ENCODE data around the gene TBC1D16.
"Not testable (repeated sequence)": the region's sequence is repeated elsewhere in the genome, so short reads cannot be mapped to it uniquely, and the experiment has no call there.

The TBC1D16 gene

DNA sequence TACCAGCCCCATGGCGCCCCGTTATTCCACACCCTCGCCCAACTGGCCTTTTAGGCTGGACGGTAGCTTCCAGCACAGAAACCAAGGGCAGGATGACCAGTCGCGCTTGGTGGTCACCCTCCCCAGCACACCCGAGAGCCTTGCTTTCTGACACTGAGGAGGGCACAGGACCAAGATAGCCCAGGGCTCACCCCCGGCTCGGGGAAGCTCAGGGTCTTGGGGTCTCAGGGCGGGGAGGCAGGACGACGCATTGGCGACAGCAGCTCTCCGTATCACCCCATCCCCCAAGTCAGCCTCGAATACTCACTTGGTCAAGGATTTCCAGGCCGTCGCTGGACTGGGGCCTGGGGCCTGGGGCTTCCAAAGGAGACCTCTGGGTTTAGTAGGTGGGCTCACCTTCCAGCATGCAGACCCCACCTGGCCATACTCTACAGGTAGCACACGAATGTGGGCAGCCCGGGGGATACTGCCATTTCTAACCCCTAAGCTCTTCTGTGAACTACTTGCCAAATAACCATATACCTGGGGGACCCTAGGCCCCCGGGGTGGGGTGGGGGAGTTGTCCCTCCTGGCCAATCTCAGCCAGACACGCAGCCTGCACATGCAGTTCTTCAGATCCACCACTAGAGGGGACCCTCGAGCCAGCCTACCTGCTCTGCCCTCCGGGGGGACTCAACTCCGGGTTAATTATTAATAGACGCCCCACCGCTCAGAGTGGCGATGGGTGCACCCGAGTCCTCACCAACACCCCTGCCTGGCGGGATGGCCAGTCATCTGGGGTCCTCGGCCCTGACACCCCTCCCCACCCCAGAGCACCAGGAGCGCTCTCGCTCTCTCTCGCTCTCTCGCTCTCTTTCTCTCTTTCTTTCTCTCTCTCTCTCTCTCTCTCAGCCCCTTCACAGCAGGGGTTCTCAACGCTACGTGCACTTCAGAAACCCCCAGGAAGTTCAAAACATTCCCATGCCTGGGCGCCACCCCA, 30.0 kb downstream of the TBC1D16 start:
- DNase-seq (ENCODE audit: low read depth in 2 of 2, low spot score in 1 of 2), result peak; percentile 24 to 41

DNA sequence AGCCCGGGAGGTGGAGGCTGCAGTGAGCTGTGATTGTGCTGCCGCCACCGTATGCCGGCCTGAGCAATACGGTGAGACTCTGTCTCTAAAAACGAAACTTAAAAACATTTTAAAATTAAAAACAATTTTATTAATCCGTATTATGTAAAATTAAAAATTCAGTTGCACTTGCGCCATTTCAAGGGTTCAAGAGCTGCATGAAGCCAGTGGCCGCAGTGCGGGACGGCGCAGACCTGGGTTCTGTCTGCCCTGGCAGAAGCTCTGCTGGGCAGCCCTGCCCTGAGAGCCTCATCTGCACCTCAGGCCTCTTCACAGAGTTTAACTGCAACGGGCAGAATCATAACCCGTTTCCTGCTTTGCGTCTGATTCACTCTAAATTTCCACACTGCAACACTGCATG, 31.7 kb downstream of the TBC1D16 start:
- DNase-seq (ENCODE audit: low read depth in 2 of 2, low spot score in 1 of 2), result no peak

DNA sequence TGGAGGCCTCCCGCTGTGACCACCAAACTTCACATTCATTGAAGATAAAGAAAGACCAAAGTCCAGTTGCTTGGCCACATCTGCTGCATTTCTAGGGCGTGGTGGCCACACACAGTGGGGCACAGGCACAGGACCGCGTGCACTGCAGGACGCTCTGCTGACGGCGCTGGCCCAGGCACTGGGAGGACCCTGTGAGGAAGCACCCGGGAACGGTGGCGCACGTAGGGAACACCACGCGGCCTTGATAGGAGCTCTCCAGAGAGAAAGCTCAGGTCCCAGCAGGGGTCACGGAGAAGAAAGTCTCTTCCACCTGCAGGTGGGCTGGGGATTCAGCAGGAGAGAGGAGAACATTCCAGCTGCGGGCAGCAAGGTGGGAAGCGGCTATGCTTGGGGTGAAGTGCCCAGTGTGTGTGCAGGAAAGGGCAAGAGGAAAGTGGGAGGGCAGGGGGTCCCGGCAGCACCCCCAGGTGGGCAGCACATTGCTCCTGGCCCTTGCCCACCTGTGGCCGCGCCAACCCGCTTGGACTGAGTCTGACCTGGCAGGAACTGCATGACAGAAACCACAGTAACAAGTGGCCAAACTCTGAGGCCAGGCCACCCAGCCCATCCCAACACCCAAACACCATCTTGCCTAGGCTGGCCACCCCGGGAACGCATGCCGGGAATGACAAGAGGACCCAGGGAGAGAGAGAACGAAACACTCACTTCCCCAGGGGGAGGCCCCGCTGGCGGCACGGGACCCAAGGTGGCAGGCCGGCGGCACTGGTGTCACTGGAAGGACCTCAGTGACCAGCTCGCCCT, 32.8 kb downstream of the TBC1D16 start:
- no peak for DNase-seq (ENCODE audit: low read depth in 2 of 2, low spot score in 1 of 2)

DNA sequence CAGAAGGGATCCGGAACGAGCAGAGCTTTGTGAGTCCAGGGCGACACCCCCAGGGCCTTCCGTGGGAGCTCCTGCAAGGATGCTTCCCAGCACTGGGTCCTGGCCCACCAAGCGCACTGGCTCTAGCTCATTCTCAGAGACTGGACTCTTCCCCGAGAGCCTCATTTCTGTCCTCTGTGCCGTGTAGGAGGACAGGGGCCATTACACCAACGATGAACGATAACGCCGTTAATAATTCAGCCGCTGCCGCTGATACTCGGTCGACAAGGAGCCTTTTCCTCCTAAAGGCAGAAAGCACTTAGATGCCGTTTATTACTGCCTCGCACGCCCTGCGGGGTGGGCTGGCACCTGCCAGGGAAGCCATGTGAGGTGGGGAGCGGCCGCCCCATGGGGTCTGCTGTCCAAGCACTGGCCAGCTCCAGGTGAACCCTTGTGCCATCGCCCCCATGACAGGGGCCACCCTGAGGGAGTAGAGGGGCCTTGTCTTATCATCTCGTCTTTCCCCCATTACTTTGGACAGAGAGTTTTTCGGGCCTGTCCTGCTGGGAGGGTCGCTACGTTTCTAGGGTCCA, 33.5 kb downstream of the TBC1D16 start:
- no peak for DNase-seq (ENCODE audit: low read depth in 2 of 2, low spot score in 1 of 2)

DNA sequence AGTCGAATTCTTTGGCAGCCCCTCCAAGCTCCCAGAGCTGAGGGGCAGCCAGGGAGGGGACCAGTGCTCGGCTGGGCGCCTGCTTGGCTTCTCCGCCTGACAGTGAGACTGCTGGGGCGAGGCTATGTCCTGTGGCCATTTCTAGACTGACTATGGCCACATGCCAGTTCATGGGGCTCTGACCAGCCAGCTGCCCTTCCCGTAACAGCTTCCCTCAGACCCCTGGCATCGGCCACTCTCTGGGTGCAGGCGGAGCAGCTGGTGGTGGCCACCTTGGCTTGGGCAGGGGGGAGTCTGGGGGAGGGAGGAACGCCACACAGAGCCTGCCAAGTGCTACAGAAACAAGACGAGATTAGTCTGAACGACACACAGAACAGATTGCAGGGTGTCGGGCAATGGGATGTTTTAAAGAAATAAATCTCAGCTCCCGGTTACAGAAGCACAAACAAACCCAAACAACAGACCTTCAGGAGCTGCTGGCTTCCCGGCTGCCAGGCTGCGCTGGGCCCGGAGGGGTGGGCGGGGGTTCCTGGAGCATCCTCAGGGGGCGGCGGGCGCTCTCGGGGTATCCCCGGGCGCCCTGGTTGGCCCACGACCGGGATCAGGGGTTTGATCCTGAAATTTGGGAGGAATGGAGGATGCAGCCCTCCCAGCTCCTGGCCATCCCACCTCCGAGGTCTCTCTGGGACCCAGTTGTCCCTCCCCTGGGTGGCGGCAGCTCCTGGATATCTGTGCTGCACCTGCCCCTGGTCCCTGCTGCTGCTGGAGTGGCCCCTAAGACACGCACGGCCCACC, 34.5 kb downstream of the TBC1D16 start:
- DNase-seq (ENCODE audit: low read depth in 2 of 2, low spot score in 1 of 2), result no peak

DNA sequence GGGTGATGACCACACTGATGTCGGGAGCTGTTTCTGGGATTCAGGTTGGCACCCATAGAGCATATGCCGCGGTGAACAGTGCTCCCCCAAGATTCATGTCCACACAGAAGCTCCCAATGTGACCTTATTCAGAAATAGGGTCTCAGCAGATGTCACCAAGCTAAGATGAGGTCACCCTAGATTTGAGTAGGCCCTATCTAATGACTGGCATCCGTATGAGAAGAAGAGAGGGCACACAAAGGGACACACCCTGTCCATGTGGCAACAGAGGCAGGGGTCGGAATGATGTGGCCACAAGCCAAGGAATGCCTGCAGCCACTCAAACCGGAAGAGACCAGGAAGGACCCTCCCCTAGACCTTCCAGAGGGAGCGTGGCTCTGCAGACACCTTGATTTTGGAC, 35.5 kb downstream of the TBC1D16 start:
- no peak for DNase-seq (ENCODE audit: low read depth in 2 of 2, low spot score in 1 of 2)

DNA sequence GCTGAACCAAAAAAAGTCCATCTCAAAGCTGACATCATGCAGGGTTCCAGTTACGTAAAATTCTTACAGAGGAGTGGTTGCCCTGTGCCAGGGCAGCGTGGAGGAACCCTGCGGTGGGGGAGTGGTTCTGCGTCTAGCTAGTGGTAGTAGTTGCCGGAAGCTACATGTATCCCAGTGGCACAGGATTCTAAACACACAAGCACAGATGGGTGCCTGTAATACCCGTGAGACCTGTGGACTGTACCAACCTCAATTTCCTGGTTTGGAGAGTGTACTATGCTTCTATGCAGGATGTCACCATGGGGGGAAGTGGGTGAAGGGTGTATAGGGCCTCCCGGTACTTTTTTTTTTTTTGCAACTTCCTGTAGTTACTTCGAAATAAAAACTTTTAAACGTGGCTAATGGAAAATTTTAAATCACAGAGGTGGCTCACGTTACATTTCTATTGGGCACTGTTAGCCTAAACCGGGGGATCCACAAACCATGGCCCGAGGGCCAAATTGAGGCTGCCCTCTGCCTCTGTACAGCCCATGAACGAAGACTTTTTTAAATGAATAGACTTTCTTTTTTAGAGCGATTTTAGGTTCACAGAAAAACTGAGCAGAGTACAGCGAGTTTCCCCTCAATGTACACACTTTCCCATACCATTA, 38.5 kb downstream of the TBC1D16 start:
- DNase-seq (ENCODE audit: low read depth in 2 of 2, low spot score in 1 of 2), result peak; percentile 28 to 60

DNA sequence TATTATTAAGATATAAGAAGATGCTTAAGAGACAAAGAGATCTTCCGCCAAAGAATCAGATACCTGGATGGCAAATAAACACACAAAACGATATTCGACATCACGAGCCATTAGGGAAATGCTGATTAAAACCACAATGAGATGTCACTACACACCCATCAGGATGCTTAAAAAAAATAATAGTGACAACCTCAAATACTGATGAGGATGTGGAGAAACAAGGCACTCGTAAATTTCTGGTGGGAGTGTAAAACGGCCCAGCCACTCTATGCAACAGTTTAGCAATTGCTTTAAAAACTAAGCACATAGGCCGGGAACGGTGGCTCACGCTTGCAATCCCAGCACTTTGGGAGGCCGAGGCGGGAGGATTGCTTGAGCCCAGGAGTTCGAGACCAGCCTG, 39.4 kb downstream of the TBC1D16 start:
- no peak for DNase-seq (ENCODE audit: low read depth in 2 of 2, low spot score in 1 of 2)

DNA sequence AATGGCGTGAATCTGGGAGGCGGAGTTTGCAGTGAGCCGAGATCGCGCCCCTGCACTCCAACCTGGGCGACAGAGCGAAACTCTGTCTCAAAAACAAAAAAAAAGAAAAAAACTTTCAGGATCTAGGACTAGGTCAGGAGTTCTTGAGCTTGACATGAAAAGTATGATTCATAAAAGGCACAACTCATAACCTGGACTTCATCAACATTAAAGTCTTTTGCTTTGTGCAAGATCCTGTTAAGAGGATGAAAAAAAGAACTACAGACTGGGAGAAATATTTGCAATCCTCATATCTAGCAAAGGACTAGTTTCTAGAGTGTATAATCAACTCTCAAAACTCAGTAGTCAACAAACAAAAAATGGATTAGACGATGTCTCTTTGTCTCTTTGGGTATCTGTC, 40.0 kb downstream of the TBC1D16 start:
- DNase-seq (ENCODE audit: low read depth in 2 of 2, low spot score in 1 of 2), result no peak

DNA sequence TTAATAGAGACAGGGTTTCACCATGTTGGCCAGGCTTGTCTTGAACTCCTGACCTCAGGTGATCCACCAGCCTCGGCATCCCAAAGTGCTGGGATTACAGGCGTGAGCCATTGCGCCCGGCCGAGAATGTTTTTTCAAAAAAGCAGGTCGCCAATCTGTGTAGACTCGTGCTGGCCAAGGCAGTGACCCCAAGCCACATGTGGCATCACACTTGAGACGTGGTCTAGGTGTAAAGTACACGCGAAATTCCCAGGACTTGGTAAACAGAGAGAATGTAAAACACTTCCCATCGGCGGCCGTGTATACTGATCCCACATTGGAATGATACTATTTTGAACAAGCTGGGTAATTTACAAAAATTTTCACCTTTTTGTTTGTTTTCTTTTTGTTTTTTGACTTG, 41.1 kb downstream of the TBC1D16 start:
- no peak for DNase-seq (ENCODE audit: low read depth in 2 of 2, low spot score in 1 of 2)

DNA sequence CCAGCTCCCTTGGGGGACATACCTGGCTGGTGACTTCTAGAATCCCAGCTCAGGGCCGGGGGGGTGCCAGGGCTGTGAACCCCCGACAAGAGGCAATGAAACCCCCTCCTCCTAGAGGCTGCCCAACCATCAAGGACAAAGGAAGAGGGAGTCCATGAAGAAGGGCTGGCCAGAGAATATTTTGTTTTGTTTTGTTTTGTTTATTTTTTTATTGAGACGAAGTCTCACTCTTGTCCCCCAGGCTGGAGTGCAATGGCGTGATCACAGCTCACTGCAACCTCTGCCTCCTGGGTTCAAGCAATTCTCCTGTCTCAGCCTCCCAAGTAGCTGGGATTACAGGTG, 41.5 kb downstream of the TBC1D16 start:
- DNase-seq (ENCODE audit: low read depth in 2 of 2, low spot score in 1 of 2), result not testable (repeated sequence)

DNA sequence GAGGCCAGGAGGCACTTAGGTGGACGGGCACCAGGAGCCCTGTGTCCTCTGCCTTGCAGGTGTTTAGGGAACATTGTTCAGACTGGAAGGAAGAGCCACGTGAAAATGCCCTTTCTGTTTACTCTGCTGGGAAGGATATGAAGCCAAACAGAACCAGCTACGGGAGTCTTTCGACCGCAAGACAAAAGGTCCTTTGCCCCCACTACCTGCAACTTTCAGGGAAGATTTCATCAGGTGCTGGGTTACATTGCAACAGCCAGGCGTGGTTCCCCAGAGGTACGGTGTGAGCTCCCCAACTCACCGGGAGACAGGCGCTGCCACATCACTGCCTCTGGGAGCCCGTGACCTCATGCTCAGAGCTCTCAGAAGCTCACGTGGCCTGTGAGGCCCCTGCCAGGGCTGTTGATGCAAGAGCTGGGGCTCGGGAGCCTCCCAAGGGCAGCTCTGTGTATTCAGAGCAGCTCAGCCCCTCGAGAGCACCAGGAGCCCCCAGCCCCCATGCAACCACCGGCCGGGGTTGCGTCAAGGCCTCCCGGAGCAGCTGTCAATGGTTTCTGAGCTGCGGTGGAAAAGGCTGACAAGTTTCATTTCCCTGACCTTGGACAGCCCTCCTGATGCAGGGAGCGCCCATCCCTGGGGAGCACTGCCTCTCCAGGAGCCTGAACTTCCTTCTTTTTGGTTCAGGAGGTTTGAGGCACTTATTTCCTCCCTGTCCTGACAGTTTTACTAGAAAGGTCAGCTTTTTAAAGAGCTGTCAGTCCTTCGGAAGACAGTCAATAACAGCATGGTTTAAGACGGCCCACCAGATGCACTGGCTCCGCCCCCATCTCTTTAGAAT, 42.1 kb downstream of the TBC1D16 start:
- DNase-seq (ENCODE audit: low read depth in 2 of 2, low spot score in 1 of 2), result no peak

DNA sequence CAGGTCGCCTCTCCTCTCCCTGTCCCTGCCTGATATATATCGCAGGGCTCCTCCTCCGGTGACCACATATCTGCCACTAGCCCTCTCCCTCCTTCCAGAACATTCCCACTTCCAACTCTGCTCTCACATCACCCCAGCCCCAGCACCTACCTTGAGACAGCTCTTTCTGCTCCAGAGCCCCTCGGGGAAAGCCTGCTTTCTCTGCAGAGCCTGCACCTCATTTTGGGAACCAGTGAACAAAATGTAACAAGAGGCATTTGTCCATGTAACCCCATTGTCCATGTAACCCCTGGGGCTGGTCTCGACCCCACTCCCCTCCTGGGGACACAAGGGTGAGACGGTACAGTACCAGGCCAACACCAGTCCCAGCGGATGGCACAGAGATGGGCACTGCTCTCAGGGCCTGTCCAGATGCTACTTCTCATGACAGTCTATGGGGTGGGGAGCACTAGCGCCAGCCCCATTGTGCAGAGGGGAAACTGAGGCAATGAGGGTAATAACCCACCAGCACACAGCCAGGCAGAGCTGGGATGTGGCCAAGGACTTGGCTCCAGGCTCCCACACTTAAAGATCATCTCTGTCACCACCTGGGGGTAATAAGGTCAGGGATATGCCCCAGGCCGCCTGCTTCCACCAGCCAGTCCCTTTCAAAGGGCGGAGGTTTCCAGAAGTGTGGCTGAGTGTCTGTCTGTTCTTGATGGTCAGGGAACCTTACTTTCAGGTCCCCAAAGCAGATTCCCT, 42.9 kb downstream of the TBC1D16 start:
- DNase-seq (ENCODE audit: low read depth in 2 of 2, low spot score in 1 of 2), result no peak

DNA sequence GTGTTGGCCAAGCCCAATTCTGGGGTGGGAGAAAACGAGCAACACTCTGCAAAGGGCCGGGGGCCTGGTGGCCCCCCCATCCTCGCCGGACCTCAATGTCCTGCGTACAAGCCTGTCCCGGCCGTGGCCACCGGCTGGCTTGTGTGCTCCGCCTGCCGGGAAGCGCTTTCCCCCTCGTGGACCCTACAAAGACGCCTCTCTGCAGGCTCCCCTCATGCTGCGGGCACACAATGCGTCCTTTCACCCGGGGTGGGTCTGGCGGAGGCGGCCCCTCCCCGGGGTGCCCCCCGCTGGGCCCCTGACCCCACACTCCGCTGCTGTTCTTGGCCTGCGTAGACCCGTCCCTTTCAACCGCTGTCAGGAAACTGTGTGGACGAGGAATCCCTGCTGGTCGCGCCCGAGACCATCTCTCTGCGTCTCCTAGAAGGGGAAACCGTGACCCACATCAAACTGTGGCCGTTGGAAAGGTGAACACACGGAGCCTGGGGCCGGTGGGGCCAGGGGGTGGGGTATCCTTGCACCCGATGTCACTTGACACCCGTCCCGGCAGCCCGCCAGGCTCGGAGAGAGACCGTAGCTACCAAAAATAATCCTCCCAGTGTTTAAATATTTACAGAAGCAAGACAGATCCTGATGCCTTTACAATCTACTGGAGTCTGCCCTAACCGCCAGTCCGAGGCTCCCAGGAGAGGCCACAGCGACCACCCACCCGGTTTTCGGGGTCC, 43.6 kb downstream of the TBC1D16 start:
- DNase-seq (ENCODE audit: low read depth in 2 of 2, low spot score in 1 of 2), result no peak

DNA sequence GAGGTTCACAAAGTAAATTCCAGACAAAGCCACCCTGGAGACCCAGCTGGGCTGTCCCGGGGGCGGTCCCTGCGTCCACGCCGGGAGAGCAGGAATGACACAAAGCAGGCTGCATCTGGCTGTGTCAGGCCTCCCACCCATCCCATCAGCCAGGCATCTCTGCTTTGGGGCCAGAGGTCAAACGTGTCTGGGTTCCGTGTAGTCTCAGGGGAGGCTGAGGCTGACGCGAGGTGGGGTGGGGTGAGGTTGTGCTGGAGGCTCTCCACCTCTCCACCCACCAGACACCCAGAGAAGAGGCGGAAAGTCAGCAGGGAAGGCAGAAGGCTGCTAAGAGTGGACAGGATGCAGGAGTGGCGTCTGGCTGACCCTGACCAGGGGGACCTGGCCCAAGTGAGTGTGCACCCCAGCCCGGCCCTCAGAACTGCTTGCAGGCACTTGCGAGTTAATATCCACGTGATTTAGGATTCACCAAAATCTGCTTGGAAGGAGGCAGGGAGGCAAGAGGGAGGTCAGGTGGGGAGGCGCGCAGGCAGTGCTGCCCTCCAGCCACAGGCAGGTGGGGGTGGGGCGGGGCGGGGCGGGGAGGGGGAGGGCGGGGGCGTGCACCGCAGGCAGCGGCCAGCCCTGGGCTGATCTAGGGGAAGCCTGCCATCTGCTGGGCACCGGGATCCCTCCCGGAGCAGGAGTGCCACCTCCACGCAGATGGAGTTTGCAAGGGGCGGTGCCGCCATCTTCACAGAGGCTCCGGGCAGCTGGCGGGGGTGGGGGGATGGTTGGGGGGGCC, 44.3 kb downstream of the TBC1D16 start:
- DNase-seq (ENCODE audit: low read depth in 2 of 2, low spot score in 1 of 2), result peak; percentile 36 to 73

DNA sequence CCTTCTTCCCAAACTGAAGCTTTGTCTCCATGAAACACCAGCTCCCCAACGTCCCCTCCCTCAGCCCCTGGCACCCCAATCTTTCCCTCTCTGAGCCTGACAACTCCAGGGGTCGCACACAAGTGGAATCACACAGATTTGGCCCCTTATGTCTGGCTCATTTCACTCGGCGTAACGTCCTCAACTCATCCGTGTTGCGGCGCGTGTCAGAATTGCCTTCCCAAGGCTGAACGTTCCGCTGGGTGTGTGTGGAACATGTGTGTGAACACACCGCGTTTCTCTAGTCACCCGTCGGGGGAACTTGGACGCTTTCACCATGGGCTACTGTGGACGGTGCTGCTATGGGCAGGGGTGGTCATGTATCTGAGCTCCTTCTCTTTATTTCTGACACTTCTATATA, 45.0 kb downstream of the TBC1D16 start:
- DNase-seq (ENCODE audit: low read depth in 2 of 2, low spot score in 1 of 2), result no peak

DNA sequence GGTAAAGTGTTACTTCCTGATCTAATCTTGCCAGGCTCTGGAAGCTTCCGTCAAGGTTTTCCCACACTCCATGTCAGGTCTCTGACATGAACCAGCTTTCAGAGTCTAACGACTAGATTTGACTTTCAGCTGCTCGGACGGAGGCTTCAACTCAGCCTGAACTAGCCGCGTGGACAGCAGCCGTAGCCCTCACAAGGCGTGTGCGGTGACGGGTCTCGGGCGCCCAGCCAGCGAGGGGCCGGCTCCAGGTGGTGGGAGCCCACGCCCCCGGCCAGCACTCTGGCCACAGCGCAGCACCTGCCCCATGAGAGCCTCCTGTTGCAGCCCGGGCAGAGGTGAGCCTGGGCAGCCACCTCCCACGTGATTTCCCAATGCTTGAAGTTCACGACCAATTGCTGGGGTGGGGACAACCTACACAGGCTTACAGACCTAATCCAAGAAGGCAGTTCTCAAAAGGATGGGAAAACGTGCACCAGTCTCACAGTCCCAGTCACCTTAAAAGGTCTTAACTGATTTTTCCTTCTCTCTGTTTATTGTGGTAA, 45.5 kb downstream of the TBC1D16 start:
- DNase-seq (ENCODE audit: low read depth in 2 of 2, low spot score in 1 of 2), result no peak
